HCT116 (cell line): ENCODE results near the gene ARID2. TPM values are rescaled to one million over a fixed set of nuclear protein-coding genes. Genes with fewer than 3 reads are reported as not detected.

Experiments
- ATAC-seq: fragments of 200-7000 bp; cut with Tn5 transposase; 2 replicates; pipeline ENCODE4 v1.9.1; 2020; ENCODE audit warnings: mild to moderate bottlenecking, moderate library complexity
- BruUV-seq: library from RNA; stranded (reverse); fragments of 400-500 nt; replicated peaks from 2 replicates; lab custom pipeline; 2021; lab: Mats Ljungman, UMichigan
- CTCF ChIA-PET: fragments of 300-600 bp; sonication (Branson Sonifier 250); formaldehyde crosslinking; loops from one replicate; lab custom pipeline; 2021; ENCODE audit warnings: antibody characterized with exemption; lab: Charles Lee
- POLR2A ChIA-PET: fragments of 300-600, 350-600 bp; sonication (Branson Sonifier 250); formaldehyde crosslinking; loops from one replicate; lab custom pipeline; 2021; ENCODE audit warnings: antibody characterized with exemption; lab: Charles Lee
- RAD21 ChIA-PET, 2 experiments: fragments of 300-600 bp; sonication (Branson Sonifier 250); formaldehyde crosslinking; loops; one replicate each; lab custom pipeline; 2023; ENCODE audit warnings: low total read pairs in 2 of 2; ENCODE audit not compliant: uncharacterized antibody in 2 of 2, unreplicated experiment in 2 of 2, low non-redundant PET in 1 of 2; lab: Charles Lee
- DNase-seq: peaks from one replicate; pipeline ENCODE4 v3.0.0-alpha.2; 2010; ENCODE audit warnings: low read depth, low spot score
- H2AFZ ChIP-seq: fragments of 200-600 bp; shearing (Covaris generic), sonication (generic); 2 replicates; pipeline ENCODE4 v1.6.1; 2017; ENCODE audit warnings: low read depth, mixed run types, mixed read lengths, antibody characterized with exemption, low read length; ENCODE audit not compliant: poor library complexity, severe bottlenecking
- H3K27ac ChIP-seq: 2 replicates; pipeline ENCODE4 v1.5.1; 2012; ENCODE audit warnings: low read depth, low read length
- H3K27me3 ChIP-seq: fragments of 200-600 bp; sonication (generic); 2 replicates; pipeline ENCODE4 v1.6.1; 2016; ENCODE audit warnings: mixed run types, low read length, mixed read lengths; ENCODE audit not compliant: insufficient read depth
- H3K36me3 ChIP-seq, 2 experiments: fragments of 200-500 bp in 1 of 2; fragments of 200-600 bp in 1 of 2; sonication (Bioruptor generic) in 1 of 2; sonication (generic) in 1 of 2; 2 replicates each; pipeline versions ENCODE4 v1.5.1 to v1.6.1; 2014 to 2016; ENCODE audit warnings: low read length in 2 of 2, inconsistent platforms in 1 of 2, mixed read lengths in 1 of 2, mixed run types in 1 of 2; ENCODE audit not compliant: insufficient read depth in 2 of 2, control insufficient read depth in 1 of 2
- H3K4me1 ChIP-seq, 2 experiments: fragments of 200-600 bp in 1 of 2; sonication (generic) in 1 of 2; 2 replicates each; pipeline versions ENCODE4 v1.5.1 to v1.6.1; 2012 to 2017; ENCODE audit warnings: low read length in 2 of 2, inconsistent platforms in 1 of 2, mild to moderate bottlenecking in 1 of 2, mixed read lengths in 1 of 2, mixed run types in 1 of 2, moderate library complexity in 1 of 2; ENCODE audit not compliant: insufficient read depth in 2 of 2, control insufficient read depth in 1 of 2
- H3K4me2 ChIP-seq: fragments of 200-600 bp; sonication (generic); 2 replicates; pipeline ENCODE4 v1.6.1; 2017; ENCODE audit warnings: mixed run types, low read length, mixed read lengths
- H3K4me3 ChIP-seq, 2 experiments: fragments of 200-600 bp in 1 of 2; sonication (generic) in 1 of 2; replicated peaks in 1 of 2; 2 replicates each; pipeline ENCODE4 v1.5.1; 2011 to 2016; ENCODE audit warnings: low read length in 2 of 2, control low read depth in 1 of 2, low read depth in 1 of 2, mild to moderate bottlenecking in 1 of 2, mixed read lengths in 1 of 2, mixed run types in 1 of 2
- H3K79me2 ChIP-seq: fragments of 200-600 bp; sonication (generic); 2 replicates; pipeline ENCODE4 v1.6.1; 2017; ENCODE audit warnings: mild to moderate bottlenecking, mixed run types, low read length, moderate library complexity, mixed read lengths; ENCODE audit not compliant: insufficient read depth
- H3K9ac ChIP-seq: fragments of 200-600 bp; sonication (generic); 2 replicates; pipeline ENCODE4 v1.6.1; 2016; ENCODE audit warnings: low read length, mixed read lengths
- H3K9me2 ChIP-seq: fragments of 200-600 bp; sonication (generic), shearing (Covaris generic); 2 replicates; pipeline ENCODE4 v1.6.1; 2017; ENCODE audit warnings: mixed run types, mild to moderate bottlenecking, moderate library complexity; ENCODE audit not compliant: insufficient read depth
- H3K9me3 ChIP-seq, 2 experiments: fragments of 200-500 bp in 1 of 2; fragments of 200-600 bp in 1 of 2; sonication (Bioruptor generic) in 1 of 2; sonication (generic) in 1 of 2; 2 replicates each; pipeline ENCODE4 v1.6.1; 2014 to 2017; ENCODE audit warnings: low read length in 2 of 2, mixed read lengths in 2 of 2, inconsistent platforms in 1 of 2, low read depth in 1 of 2, mild to moderate bottlenecking in 1 of 2, mixed run types in 1 of 2, moderate library complexity in 1 of 2; ENCODE audit not compliant: control insufficient read depth in 1 of 2, insufficient read depth in 1 of 2
- H4K20me1 ChIP-seq: fragments of 200-600 bp; sonication (generic), shearing (Covaris generic); 2 replicates; pipeline ENCODE4 v1.6.1; 2017; ENCODE audit warnings: mixed run types, mild to moderate bottlenecking, moderate library complexity; ENCODE audit not compliant: insufficient read depth
- CBX3 ChIP-seq: IDR thresholded peaks from 2 replicates; pipeline ENCODE4 v1.6.1; 2012; ENCODE audit warnings: low read depth
- CEBPB ChIP-seq: IDR thresholded peaks from 2 replicates; pipeline ENCODE4 v1.6.1; 2012; ENCODE audit warnings: low read depth
- ELF1 ChIP-seq: IDR thresholded peaks from 2 replicates; pipeline ENCODE4 v1.6.1; 2012; ENCODE audit warnings: low read depth, borderline replicate concordance
- EZH2phosphoT487 ChIP-seq: fragments of 200-600 bp; IDR thresholded peaks from 2 replicates; pipeline ENCODE4 v1.6.1; 2018; ENCODE audit warnings: antibody characterized with exemption, borderline replicate concordance
- JUND ChIP-seq: IDR thresholded peaks from 2 replicates; pipeline ENCODE4 v1.6.1; 2012
- POLR2A ChIP-seq: IDR thresholded peaks from 2 replicates; pipeline ENCODE4 v1.7.0; 2011; ENCODE audit warnings: borderline replicate concordance; ENCODE audit not compliant: insufficient read depth, insufficient read length; ENCODE audit errors: extremely low read depth
- POLR2AphosphoS5 ChIP-seq: IDR thresholded peaks from 2 replicates; pipeline ENCODE4 v1.6.1; 2011; ENCODE audit warnings: mild to moderate bottlenecking, low read depth, low read length, moderate library complexity
- RAD21 ChIP-seq: IDR thresholded peaks from 2 replicates; pipeline ENCODE4 v1.6.1; 2012; ENCODE audit warnings: low read depth, mild to moderate bottlenecking
- REST ChIP-seq: IDR thresholded peaks from 2 replicates; pipeline ENCODE4 v1.6.1; 2012; ENCODE audit warnings: low read depth
- SIN3A ChIP-seq: IDR thresholded peaks from 2 replicates; pipeline ENCODE4 v1.6.1; 2012; ENCODE audit warnings: low read depth
- SP1 ChIP-seq: IDR thresholded peaks from 2 replicates; pipeline ENCODE4 v1.6.1; 2012; ENCODE audit warnings: low read depth
- SRF ChIP-seq: IDR thresholded peaks from 2 replicates; pipeline ENCODE4 v1.6.1; 2012; ENCODE audit warnings: low read depth
- TCF7L2 ChIP-seq: IDR thresholded peaks from 2 replicates; pipeline ENCODE4 v1.7.0; 2011; ENCODE audit warnings: borderline replicate concordance, inconsistent platforms; ENCODE audit not compliant: insufficient read depth, insufficient read length; ENCODE audit errors: extremely low read depth
- YY1 ChIP-seq: IDR thresholded peaks from 2 replicates; pipeline ENCODE4 v1.6.1; 2011; ENCODE audit warnings: low read length, low read depth, moderate library complexity, mild to moderate bottlenecking; ENCODE audit not compliant: insufficient replicate concordance; ENCODE audit errors: extremely low read depth
- ZNF274 ChIP-seq: fragments of 200-500 bp; sonication (Bioruptor generic); IDR thresholded peaks from 2 replicates; pipeline ENCODE4 v1.6.1; 2014; ENCODE audit warnings: mild to moderate bottlenecking, low read depth, low read length, inconsistent platforms
- intact Hi-C: fragments of 100-400 bp; cut with micrococcal nuclease; formaldehyde crosslinking; loops from 2 replicates; pipeline ENCODE4 v1.10.0; 2022
- total RNA-seq: library from RNA; stranded (reverse); gene quantifications from one replicate; pipeline ENCODE4 v1.2.1, GENCODE V29; 2021; ENCODE audit not compliant: unreplicated experiment
- TF ChIP-seq, protein P1 (sequence below): IDR thresholded peaks from 2 replicates; pipeline ENCODE4 v1.6.1; 2011; ENCODE audit warnings: mild to moderate bottlenecking, low read length, moderate library complexity; ENCODE audit not compliant: insufficient replicate concordance; ENCODE audit errors: extremely low read depth

ARID2 gene
- total RNA-seq, 1 experiment from 2014 or later, result 30.5 TPM

DNA sequence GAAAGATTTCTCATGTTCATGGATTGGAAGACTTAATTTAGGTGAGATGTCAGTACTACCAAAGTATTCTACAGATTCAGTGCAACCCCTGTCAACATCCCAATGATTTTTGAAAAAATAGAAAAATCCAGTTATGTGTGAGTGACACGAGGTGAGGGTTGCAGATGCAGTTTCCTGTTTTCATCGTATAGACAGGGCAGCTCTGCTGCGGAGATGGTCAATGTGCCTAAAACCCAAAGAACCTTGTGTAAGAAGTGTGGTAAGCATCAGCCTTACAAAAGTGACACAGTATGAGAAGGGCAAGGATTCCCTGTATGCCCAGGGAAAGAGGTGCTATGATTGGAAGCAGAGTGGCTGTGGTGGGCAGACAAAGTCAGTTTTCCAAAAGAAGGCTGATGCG, 166.5 kb downstream of the ARID2 start (continued):
- TF ChIP-seq RAD21 (no peak), EZH2phosphoT487 (no peak), SIN3A (no peak), POLR2A (no peak), ELF1 (no peak), ZNF274 (no peak), YY1 (no peak), SRF (no peak), SP1 (no peak)
- TF ChIP-seq, protein P1, sequence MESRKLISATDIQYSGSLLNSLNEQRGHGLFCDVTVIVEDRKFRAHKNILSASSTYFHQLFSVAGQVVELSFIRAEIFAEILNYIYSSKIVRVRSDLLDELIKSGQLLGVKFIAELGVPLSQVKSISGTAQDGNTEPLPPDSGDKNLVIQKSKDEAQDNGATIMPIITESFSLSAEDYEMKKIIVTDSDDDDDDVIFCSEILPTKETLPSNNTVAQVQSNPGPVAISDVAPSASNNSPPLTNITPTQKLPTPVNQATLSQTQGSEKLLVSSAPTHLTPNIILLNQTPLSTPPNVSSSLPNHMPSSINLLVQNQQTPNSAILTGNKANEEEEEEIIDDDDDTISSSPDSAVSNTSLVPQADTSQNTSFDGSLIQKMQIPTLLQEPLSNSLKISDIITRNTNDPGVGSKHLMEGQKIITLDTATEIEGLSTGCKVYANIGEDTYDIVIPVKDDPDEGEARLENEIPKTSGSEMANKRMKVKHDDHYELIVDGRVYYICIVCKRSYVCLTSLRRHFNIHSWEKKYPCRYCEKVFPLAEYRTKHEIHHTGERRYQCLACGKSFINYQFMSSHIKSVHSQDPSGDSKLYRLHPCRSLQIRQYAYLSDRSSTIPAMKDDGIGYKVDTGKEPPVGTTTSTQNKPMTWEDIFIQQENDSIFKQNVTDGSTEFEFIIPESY, result no peak

DNA sequence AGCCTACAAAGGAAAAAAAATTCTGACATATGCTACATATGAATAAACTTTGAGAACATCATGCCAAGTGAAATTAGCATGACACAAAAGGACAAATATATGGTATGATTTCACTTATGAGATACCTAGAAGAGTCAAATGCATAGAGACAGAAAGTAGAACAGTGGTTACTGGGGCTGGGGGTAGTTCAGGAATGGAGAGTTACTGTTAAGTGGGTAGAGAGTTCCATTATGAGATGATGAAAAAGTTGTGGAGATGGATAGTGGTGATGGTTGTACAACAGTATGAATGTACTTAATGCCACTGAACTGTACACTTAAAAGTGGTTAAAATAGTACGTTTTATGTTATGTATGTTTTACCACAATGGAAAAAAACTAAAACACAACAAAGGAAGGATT, 168.6 kb downstream of the ARID2 start:
- Histone ChIP-seq H3K4me2 (no peak overlapping the region), H2AFZ (no peak overlapping the region), H3K79me2 (no peaks in the 10 kb centered on the region), H3K4me3 (no peak overlapping the region), H3K36me3 (peaks cover 9 to 10% of the 10 kb centered on the region in 2 experiments; a peak in 3 of 4 replicates), H3K4me1 (no peaks in the 10 kb centered on the region), H3K27me3 (no peaks in the 10 kb centered on the region), H3K9me3 (no peaks in the 10 kb centered on the region), H3K27ac (no peak overlapping the region), H3K9me2 (no peaks in the 10 kb centered on the region), H3K9ac (no peak overlapping the region), H4K20me1 (0 out of 2 replicates have a peak, but pooled peaks cover 3% of the 10 kb centered on the region)
- ChIA-PET POLR2A (no interaction called here), RAD21 (no interaction called here), CTCF (no interaction called here)
- DNase-seq (no peak), ATAC-seq (no peak)
- intact Hi-C loops, result no loop called here
- TF ChIP-seq POLR2A (no peak), CEBPB (no peak), SRF (no peak), POLR2AphosphoS5 (no peak), CBX3 (no peak), ELF1 (no peak), JUND (no peak), TCF7L2 (no peak), REST (no peak)
- no TSS peak for BruUV-seq
